ENCODE data around the gene KATNB1.
"Not testable (repeated sequence)": the region's sequence is repeated elsewhere in the genome, so short reads cannot be mapped to it uniquely, and the experiment has no call there.

KATNB1 gene

DNA sequence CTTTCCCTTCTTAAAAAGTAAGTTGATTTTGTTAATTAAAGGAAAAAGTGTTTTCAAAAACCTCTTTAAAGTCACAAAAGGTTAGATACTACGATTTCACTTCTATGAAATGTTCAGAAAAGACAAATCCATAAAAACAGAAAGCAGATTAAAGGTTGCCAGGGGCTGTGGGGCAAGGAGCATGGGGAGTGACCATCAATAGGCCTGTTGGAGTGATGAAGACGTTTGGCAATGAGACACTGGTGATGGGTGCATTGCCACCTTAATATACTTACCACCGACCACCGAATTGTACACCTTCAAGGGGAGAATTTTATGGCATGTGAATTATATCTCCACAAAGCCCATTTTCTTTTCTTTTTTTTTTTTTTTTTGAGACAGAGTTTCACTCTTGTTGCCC is 47.5 kb downstream of the KATNB1 start:
- H3K4me3 ChIP-seq (ENCODE audit: low read depth, low read length): no peak overlapping the region
- no peak for DNase-seq (ENCODE audit: low read depth)

DNA sequence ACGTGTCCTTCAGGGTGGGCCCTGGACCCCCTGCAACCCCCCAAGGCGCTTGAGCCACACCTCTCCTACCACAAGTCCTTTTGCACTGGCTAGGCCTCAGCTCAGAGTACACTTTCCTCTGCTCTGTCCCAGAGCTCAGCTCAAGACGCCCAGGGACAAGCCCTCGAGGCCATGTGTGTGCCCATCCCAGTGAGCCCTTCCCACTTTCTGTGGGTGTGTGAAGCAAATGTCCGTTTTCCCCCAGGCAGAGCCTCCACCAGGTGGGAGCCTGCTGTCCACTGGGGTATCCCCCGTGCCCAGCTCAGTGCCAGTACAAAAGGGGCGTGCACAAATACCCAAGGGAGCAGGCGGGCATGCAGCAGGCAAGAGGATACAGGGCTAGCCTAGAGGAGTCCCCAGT is 48.3 kb downstream of the KATNB1 start:
- no peak overlapping the region for H3K4me3 ChIP-seq (ENCODE audit: low read depth, low read length)
- no peak for DNase-seq (ENCODE audit: low read depth)

- H3K4me3 ChIP-seq (ENCODE audit: low read depth, low read length): no peak overlapping the region
- no peak for DNase-seq (ENCODE audit: low read depth)
Measured at GRCh38 chr16:57784334-57784733, 48.8 kb downstream of the KATNB1 start.

GRCh38 chr16:57785385-57785784 is 49.8 kb downstream of the KATNB1 start:
- H3K4me3 ChIP-seq (ENCODE audit: low read depth, low read length): no peak overlapping the region
- no peak for DNase-seq (ENCODE audit: low read depth)

- no peak for DNase-seq (ENCODE audit: low read depth)
- H3K4me3 ChIP-seq (ENCODE audit: low read depth, low read length): no peak overlapping the region
Measured at GRCh38 chr16:57785924-57786323, 50.4 kb downstream of the KATNB1 start.

- H3K4me3 ChIP-seq (ENCODE audit: low read depth, low read length): no peak overlapping the region
- DNase-seq (ENCODE audit: low read depth): no peak
Measured at GRCh38 chr16:57786632-57787518, 51.3 kb downstream of the KATNB1 start.

DNA sequence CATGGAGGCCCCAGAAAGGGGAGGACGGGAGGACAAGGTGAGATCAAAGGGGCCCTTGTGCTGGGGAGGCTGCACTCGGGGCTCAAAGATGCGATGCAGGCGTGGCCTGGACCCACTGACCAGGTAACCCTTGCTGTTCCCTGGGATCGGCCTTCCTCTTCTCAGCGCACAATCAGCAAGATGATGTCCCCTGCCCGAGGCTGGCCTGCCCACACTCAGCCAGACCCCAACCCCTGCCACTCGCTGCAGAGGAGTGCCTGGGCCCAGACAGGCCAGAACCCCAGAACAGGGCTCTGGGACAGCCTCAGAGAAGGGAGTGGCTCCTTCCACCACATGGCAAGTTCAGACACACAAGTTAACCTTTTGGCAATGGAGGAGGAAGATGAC is 51.9 kb downstream of the KATNB1 start:
- DNase-seq (ENCODE audit: low read depth): no peak
- H3K4me3 ChIP-seq (ENCODE audit: low read depth, low read length): no peak overlapping the region

GRCh38 chr16:57788252-57788841 is 52.8 kb downstream of the KATNB1 start:
- H3K4me3 ChIP-seq (ENCODE audit: low read depth, low read length): no peak overlapping the region
- DNase-seq (ENCODE audit: low read depth): no peak

DNA sequence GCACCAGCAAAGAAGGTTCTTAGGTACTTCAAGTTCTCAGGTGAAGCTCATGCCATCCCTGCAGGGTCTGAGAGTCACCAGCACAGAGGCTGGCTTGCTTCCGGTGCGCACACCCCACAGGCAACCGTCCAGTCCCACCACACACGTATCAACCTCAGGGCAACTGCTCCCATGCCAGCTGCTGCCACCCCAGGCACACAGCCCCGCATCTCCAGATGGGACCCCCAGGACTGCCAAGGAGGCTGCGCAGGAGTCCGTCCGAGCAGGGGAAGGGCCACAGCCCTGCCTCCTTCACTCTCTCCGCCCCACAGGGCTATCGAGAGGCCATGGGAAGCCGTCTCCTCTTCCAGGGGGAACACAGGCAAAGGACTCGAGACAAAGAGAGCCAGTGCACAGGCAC is 53.4 kb downstream of the KATNB1 start:
- H3K4me3 ChIP-seq (ENCODE audit: low read depth, low read length): no peak overlapping the region
- DNase-seq (ENCODE audit: low read depth): no peak

DNA sequence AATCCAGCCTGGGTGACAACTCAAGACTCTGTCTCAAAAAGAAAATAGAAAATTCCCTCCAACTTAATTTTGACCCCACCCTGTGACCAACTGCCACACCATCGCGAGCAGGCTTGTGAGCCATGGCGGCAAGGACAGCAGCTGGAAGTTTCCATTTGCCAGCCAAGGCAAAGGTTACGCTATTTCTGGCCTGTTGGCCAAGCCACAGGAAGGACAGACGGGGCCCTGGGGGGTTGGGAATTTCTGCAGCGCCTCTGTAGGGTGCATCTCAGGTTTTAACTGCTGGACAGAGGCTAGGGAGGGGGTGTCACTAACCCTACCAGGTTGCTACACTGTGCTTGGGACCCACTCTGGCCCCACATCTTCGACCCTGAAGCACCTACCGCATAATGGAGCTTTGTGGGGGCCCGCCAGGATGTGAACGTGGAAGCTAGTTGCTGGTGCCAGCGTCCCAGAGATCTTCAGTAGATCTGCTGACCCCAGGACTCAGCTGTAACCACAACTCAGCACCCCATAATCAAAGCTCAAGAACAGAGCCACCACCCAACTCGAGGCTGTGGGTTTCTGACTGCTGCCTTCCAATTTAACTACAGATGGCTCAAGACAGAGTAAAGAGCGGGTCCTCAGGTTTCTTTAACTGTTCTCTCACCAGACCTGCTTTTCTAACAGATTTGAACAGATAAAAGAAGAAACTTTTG is 55.8 kb downstream of the KATNB1 start:
- H3K4me3 ChIP-seq (ENCODE audit: low read depth, low read length): no peak overlapping the region
- DNase-seq (ENCODE audit: low read depth): no peak

DNA sequence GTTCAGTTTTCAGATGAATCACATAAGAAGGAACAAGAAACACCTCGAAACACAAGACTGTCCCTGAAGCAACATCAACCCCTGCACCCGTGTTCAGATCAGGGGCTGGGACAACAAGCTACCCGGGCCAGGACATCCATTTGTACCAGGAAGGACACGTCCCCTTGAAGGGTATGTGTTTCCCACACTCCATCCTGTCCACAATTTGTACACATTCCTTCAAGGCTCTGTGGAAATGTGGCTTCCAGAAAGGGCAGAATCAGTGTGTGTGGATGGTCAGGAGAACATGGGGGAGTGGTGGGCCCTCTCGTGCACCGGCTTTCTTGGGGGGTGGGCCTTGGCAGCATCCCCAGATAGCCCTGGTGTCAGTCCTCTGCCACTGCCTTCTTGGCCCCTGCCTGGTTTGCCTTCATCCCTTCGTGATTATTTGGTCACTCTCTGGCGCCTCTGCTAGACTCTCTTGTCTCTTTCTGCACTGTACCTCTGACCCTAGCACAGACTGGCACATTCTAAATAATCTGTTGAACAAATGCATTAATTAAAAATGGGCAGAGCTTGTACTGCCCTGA is 56.4 kb downstream of the KATNB1 start:
- H3K4me3 ChIP-seq (ENCODE audit: low read depth, low read length): no peak overlapping the region
- no peak for DNase-seq (ENCODE audit: low read depth)

- DNase-seq (ENCODE audit: low read depth): no peak
Measured at GRCh38 chr16:57794849-57795430, 59.4 kb downstream of the KATNB1 start.

DNA sequence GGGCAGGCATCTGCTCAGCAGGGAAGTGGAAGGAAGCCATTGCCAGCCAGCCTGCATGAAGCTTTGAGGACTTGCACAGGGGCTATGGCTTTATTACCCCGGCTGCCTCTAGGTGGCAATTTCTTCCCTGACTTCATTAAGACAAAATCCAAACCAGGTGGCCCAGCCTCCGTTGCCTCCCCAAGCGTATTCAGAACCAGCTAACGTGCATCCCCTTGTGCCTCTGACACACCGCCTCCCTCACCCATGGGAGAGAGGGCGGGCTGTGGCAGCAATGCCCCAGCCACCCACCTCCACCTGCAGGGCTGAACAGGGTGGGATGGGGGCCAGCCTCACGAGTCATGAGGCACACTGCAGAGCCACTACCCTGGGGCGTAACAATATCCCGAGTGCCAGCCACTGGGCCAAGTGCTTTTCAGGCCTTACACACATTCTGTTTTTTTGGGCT is 59.9 kb downstream of the KATNB1 start:
- DNase-seq (ENCODE audit: low read depth): no peak
- H3K4me3 ChIP-seq (ENCODE audit: low read depth, low read length): no peak overlapping the region

More at GRCh38 chr16:57794849-57795430, 59.4 kb downstream of the KATNB1 start:
- no peak overlapping the region for H3K4me3 ChIP-seq (ENCODE audit: low read depth, low read length)

- not testable (repeated sequence) for H3K4me3 ChIP-seq (ENCODE audit: low read depth, low read length); DNase-seq (ENCODE audit: low read depth)
Measured at GRCh38 chr16:57796014-57796413, 60.4 kb downstream of the KATNB1 start.

DNA sequence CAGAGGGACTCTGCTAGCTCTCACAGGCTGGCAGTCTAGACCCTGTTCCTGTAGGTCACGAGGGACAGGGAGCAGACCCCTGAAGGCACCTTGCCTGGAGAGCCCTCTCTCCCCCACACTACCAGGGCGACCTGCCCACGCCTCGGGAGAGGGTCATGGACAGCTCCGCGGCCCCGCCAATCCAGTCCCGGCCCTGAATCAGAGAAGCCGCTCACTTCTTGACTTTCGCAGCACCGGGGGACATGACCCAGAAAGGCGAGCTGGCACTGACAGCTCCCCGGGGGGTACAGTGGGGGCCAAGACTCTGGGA is 61.6 kb downstream of the KATNB1 start:
- no peak for DNase-seq (ENCODE audit: low read depth)
- H3K4me3 ChIP-seq (ENCODE audit: low read depth, low read length): no peak overlapping the region

DNA sequence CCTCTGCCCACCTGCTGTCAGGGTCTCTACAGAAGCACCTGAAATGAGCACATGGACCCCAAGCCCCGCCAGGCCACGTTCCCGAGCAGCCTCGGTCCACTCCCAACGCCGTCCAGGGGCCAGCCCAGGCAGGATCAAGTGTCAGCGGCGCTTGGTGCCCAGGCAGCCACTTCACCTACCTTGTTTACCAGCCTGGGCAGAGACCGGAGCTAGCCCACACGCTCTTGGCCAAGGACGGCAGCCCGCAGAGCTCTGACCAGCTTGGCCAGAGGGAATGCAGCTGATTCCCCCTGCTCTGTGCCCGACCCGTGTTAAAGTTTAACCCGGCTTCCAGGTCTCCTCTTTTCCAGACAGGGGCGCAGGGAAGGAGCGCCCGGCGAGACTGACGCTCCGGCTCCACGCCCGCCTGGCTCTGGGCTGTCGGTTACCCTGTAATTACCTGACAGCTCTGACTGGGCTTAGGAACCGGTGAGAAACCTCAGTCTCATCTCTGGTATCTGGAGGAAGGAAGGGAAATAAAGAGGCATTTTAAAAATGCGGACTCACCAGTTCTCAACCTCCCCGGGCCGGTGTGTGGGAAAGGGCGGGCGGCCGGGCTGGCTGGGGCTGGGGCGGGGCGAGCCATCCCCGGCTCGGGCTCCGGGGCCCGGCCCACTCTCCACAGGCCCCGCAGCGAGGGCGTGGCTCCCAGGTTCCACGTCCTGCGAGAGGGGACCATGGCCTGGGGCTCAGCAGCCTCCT is 62.1 kb downstream of the KATNB1 start:
- H3K4me3 ChIP-seq (ENCODE audit: low read depth, low read length): no peak overlapping the region
- DNase-seq (ENCODE audit: low read depth): no peak

- no peak overlapping the region for H3K4me3 ChIP-seq (ENCODE audit: low read depth, low read length)
- DNase-seq (ENCODE audit: low read depth): no peak
Measured at GRCh38 chr16:57798267-57798810, 62.8 kb downstream of the KATNB1 start.

DNA sequence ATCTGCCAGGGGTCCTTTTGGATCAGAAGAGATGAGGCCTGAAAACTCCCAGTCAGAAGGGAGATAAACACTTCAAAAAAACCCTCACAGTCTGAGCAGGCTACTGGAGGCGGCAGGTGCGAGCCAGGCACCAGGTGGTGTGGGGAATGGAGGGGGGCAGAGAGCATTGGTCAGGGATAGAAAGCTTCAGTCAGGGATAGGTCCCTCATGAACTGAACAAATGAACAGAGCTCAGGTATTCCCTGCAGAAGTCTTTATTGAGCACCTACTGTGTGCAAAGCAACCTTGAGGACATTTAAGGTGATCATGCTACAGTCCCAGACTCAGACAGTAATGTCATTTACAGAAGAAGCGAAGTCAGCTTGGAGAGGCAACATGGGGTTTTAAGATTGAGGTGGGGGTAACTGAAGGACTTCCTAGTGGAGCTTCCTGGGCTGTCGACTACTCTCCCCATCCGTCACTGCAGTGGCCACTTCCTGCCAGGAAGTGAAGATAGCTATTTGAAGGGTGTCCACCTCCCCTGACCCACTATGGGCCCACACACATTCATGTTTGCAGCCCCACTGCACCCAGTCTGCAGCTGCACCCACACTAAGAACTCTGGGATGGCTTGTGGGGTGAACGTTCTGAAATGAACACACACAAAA is 63.5 kb downstream of the KATNB1 start:
- no peak for DNase-seq (ENCODE audit: low read depth)
- no peak overlapping the region for H3K4me3 ChIP-seq (ENCODE audit: low read depth, low read length)

Measured in skeletal muscle cell (primary cell).